GM19023 (cell line): ENCODE data around the gene OTOG.

Experiments used
- ATAC-seq: cut with Tn5 transposase; IDR thresholded peaks from one replicate; pipeline ENCODE4 v1.9.1; 2021; ENCODE audit warnings: mild to moderate bottlenecking, moderate library complexity; ENCODE audit not compliant: unreplicated experiment

Gene OTOG

DNA sequence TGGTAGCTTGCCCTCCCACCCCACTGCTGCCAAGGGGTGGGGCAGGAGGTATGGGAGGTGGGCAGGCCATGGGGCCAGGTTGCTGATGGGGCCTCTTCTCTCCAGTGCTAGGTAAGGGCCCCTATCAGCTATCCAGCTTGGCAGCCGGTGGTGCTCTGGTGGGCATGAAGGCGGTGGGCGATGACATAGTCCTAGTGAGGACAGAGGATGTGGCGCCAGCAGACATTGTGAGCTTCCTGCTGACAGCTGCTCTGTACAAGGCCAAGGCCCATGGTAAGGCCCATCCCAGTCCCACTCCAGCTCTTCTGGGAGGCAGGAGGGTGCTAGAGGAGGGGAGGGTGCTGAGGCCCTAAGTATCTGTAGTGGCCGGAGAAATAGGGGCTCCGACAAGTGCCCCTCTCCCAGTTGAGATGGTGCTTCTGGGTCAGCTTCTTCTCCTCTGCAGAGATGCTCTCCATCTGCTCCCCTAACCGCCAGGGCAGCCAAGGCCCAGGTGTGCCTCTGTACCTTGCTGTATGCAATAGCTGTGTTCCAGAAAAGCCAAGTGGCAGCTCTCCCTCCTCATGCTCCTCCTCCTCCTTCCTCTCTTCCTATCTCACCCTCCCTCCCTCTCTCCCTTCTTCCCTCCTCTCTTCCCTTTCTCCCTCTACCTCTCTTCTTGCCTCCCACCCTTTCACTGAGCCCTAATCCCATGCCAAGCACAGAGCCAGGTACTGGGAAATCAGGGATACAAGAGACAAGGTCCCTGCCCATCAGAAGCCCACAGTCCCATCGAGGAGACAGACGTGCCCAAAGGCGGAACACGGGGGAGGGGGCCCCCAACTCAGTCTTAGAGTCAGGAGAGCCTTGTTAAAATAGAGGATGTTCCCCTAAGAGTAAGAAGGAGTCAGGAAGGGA, 55.3 kb downstream of the OTOG start:
- no peak for ATAC-seq

- no peak for ATAC-seq
Measured at GRCh38 chr11:17603056-17603825, 56.2 kb downstream of the OTOG start.

DNA sequence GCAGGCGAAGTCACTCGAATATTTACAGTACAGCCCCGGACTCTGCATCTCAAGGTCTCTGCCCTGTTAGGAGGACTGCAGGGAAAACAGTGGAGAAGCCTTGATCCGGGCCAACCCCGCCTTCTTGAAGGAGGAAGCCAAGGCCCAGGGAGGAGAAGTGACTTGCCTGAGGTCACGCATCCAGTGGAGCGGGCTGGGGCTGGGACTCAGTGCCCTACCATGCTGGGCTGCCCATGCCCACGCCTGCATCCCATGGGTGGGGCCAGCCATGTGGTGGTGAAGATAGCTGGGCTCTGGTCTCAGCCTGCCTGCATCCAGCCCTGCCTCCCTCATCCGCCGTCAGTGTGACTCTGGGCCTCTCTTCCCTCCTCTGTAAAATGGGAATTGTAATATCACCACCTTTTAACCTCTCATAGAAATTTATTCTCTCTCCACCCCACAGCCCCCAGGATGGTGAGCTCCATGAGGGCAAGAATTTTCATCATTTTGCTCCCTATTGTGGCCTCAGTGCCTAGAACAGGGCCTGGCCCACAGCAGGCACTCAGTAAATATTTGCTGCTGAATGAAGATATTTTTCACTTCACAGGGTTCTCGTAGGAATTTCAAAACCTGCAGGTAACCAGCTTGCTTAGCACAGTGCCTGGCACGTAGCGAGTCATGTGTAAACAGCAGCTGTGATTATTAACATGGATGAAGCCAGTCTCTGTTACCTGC, 57.3 kb downstream of the OTOG start:
- no peak for ATAC-seq

GRCh38 chr11:17604915-17605233, 57.8 kb downstream of the OTOG start:
- no peak for ATAC-seq

- ATAC-seq: no peak
Measured at GRCh38 chr11:17605651-17606122, 58.6 kb downstream of the OTOG start.

DNA sequence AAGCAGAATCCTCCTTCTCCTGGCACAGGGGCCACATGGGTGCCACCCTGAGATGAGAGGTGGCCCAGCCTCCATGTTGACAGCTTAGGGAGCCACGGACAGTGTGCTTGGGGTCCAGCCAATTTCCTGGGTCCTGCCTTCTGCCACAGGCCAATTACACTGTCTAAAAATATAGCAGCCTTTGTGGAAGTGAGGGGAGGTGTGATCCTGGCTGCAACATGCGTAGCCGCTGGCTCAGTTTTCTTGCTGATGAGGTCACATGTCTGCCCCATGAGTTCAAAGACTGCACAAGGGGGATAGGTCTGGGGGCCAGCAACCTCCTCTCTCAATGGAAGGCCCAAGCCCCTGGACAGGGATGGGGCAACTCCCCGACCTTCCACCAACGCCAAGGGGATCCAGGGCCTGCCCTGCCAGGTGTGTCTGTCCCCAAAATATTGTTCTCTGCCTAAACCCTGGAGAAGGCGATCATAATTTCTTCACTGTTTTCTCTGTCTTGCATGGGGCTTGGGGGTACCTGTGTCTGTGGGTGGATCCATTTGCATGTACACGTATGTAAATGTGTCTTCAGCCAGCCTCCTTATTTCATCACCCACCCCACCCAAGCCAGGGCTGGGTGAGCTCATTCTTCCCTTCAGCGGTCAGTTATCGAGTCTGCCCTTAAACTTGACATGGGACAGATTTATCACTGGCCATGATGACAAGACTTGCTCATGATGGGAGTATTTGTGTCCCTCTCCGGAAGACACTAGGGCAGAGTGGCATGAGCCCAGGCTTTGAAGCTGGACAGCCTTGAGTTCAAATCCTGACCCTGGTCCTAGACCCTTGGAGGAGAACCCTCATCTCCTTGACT, 59.4 kb downstream of the OTOG start:
- no peak for ATAC-seq

GRCh38 chr11:17607083-17607429, 60.0 kb downstream of the OTOG start:
- ATAC-seq: no peak

GRCh38 chr11:17607591-17608570, 60.8 kb downstream of the OTOG start:
- ATAC-seq: no peak

- ATAC-seq: no peak
Measured at GRCh38 chr11:17608821-17609220, 61.8 kb downstream of the OTOG start.

GRCh38 chr11:17609291-17610084, 62.4 kb downstream of the OTOG start:
- ATAC-seq: no peak

DNA sequence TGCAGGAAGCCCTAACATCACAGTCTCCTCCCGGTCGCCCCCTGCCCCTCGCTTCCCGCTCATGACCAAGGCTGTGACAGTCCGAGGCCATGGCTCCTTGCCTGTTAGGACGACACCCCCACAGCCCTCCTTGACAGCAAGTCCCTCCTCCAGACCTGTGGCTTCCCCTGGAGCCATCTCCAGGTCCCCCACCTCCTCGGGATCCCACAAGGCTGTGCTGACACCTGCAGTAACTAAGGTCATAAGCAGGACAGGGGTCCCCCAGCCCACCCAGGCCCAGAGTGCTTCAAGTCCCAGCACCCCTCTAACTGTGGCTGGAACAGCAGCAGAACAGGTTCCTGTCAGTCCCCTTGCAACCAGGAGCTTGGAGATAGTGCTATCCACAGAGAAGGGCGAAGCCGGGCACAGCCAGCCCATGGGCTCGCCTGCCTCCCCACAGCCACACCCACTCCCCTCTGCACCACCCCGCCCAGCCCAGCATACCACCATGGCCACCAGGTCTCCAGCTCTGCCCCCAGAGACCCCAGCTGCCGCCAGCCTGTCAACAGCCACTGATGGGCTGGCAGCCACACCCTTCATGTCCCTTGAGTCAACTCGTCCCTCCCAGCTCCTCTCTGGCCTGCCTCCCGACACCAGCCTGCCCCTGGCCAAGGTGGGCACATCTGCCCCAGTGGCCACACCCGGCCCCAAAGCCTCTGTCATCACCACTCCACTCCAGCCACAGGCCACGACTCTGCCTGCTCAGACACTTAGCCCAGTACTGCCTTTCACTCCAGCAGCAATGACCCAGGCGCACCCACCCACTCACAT, 63.2 kb downstream of the OTOG start:
- ATAC-seq: no peak

GRCh38 chr11:17611049-17611448, 64.0 kb downstream of the OTOG start:
- ATAC-seq: no peak

DNA sequence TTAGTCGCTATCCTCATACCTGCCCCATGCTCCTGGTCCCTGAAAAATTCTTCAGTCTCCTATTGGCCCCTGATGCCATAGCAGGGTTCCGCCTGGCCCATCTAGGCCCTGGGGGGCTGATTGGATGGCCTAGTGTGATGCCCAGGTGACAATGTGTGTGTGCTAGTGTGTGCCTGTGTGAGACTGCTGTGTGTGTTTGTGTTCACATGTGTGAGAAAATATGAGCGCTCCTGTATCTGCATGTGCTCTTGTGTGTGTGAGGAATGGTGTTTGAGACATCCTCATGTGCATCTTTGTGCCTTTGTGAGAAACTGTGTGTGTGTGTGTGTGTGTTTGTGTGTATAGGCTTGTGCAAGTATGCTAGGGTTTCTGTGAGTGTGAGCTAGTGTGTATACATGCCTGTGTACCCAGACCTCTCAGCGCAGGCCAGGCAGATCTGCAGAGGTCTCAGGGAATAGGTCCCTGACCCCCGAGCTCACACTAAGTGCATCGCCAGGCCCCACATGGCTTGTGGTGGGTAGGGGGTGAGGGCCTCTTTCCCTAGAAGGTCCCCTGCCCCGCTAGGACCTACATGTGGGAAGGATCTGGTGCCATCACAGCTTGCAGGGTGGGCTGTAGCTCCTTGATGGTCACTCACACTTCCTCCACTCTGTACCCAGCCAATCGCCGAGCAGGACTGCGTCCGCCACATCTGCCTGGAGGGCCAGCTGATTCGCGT, 64.6 kb downstream of the OTOG start:
- ATAC-seq: no peak

DNA sequence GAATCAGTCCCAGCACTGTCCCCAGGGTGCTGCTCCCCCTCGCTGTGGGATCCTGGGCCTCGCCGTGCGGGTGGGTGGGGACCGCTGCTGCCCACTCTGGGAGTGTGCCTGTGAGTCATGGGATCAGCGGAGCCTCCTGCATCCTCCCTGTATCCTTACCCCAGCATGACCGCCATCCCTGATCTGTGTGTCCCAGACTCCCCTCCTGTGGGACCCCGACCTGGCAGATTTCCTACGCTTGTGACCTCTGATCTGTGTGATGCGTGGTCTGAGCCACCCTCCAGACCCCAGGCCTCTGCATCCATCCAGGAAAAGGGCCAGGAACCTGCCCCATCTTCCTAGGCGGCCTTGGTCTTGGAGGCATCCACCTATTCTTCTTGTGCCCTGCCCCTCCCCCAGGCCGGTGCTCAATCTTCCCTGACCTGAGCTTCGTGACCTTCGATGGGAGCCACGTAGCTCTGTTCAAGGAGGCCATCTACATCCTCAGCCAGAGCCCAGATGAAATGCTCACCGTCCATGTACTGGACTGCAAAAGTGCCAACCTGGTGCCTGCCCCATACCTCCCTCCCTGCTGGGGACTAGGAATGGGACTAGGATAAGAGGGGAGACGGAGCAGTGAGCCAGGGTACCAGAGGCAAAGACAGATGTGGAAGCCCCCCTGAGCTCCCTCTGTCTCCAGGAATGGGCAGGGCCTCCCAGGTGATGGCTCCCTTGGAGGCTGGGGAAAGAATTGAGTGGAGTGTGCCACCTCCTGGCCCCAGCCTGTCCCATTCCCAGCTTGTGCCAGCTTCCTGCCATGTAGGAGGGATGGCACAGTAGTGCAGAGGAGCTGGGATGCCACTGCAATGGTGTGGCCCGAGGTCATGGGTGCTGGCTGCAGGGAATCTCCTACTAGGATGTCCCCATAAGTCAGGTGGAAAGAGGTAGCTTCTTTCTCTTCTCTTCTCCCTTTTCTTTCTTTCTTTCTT, 65.4 kb downstream of the OTOG start:
- no peak for ATAC-seq

- no peak for ATAC-seq
Measured at GRCh38 chr11:17613428-17613962, 66.4 kb downstream of the OTOG start.

DNA sequence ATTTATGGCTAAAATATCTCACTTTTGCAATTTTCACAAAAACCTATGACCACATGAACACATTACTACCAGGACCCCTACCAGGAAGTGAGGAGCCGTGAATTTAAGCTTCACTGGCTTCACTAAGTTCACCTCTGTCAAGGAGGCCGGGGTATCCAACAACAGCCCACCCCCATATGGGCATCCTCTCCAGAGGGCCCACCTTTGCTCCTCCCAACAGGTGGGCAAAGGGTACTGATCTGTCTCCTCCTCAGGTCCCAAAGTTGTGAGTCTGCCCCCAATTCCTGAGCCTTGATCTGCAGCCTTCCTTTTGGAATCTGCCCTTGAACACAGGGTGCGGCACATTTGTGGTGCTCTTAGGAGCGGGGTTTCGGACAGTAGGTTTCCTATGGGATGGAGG, 66.9 kb downstream of the OTOG start:
- ATAC-seq: no peak
